ENCODE results near the gene LTB4R2. TPM values are rescaled to one million over a fixed set of nuclear protein-coding genes. Genes with fewer than 3 reads are reported as not detected.

LTB4R2 gene
- total RNA-seq, 1 donor from 2014 or later: 1.8 TPM

- no peak for DNase-seq (ENCODE audit: low spot score)
- Histone ChIP-seq H3K27me3 (no peaks in the 10 kb centered on the region), H3K79me2 (ENCODE audit: low read depth) (peaks cover under 1% of the 10 kb centered on the region), H3K9me3 (ENCODE audit: low read depth) (no peaks in the 10 kb centered on the region), H3K27ac (no peak overlapping the region), H3K4me3 (no peak overlapping the region), H3K36me3 (no peaks in the 10 kb centered on the region), H4K20me1 (ENCODE audit: low read depth) (no peaks in the 10 kb centered on the region), H3K4me1 (no peaks in the 10 kb centered on the region), H3K4me2 (no peak overlapping the region), H3K9ac (no peak overlapping the region), H2AFZ (replicated peaks) (no peak overlapping the region), H3F3A (ENCODE audit: low read depth) (no peaks in the 10 kb centered on the region)
- Mint-ChIP-seq H3K36me3 (peaks cover 2% of the 10 kb centered on the region), H3K9me3 (no peaks in the 10 kb centered on the region), H3K4me1 (peaks cover 2% of the 10 kb centered on the region), H3K27ac (no peak overlapping the region), H3K4me3 (no peak overlapping the region), H3K27me3 (ENCODE audit: insufficient read depth, low read depth) (peaks cover 2% of the 10 kb centered on the region)
- TF ChIP-seq EZH2phosphoT487 (IDR thresholded peaks at IDR 0.05): no peak
- no peak for TF ChIP-seq CTCF (IDR thresholded peaks at IDR 0.05)
- TF ChIP-seq EZH2 (IDR thresholded peaks at IDR 0.05): no peak
These were observed 32.2 kb upstream of the LTB4R2 start for GRCh38 chr14:24277606-24278321.

- no peak for DNase-seq (ENCODE audit: low spot score)
- no peaks in the 10 kb centered on the region for H4K20me1 ChIP-seq (ENCODE audit: low read depth)
- no peaks in the 10 kb centered on the region for H3K36me3 ChIP-seq
- Mint-ChIP-seq H3K9me3 (no peaks in the 10 kb centered on the region), H3K27me3 (ENCODE audit: insufficient read depth, low read depth) (peaks cover 2% of the 10 kb centered on the region), H3K27ac (peak overlapping the region; percentile 25), H3K4me1 (no peaks in the 10 kb centered on the region), H3K4me3 (no peak overlapping the region), H3K36me3 (peaks cover 2% of the 10 kb centered on the region)
- no peak overlapping the region for H2AFZ ChIP-seq (replicated peaks)
- no peaks in the 10 kb centered on the region for H3K79me2 ChIP-seq (ENCODE audit: low read depth)
- no peak overlapping the region for H3K4me3 ChIP-seq
- H3K4me2 ChIP-seq: no peak overlapping the region
- H3K9me3 ChIP-seq (ENCODE audit: low read depth): no peaks in the 10 kb centered on the region
- no peak overlapping the region for H3K27ac ChIP-seq
- H3K9ac ChIP-seq: no peak overlapping the region
- TF ChIP-seq EZH2 (IDR thresholded peaks at IDR 0.05) (no peak), EZH2phosphoT487 (IDR thresholded peaks at IDR 0.05) (no peak), CTCF (IDR thresholded peaks at IDR 0.05) (no peak)
- H3F3A ChIP-seq (ENCODE audit: low read depth): no peaks in the 10 kb centered on the region
- no peaks in the 10 kb centered on the region for H3K4me1 ChIP-seq
- no peaks in the 10 kb centered on the region for H3K27me3 ChIP-seq
These were observed 31.5 kb upstream of the LTB4R2 start for GRCh38 chr14:24278424-24278823.

GRCh38 chr14:24279301-24280186 is 30.4 kb upstream of the LTB4R2 start:
- no peak for DNase-seq (ENCODE audit: low spot score)
- no peaks in the 10 kb centered on the region for H3K36me3 Mint-ChIP-seq
- TF ChIP-seq EZH2phosphoT487 (IDR thresholded peaks at IDR 0.05) (no peak), CTCF (IDR thresholded peaks at IDR 0.05) (peak; percentile 11)
- H3K27ac ChIP-seq: no peak overlapping the region
- no peak overlapping the region for H3K9ac ChIP-seq
- no peaks in the 10 kb centered on the region for H4K20me1 ChIP-seq (ENCODE audit: low read depth)
- no peaks in the 10 kb centered on the region for H3F3A ChIP-seq (ENCODE audit: low read depth)
- H2AFZ ChIP-seq (replicated peaks): no peak overlapping the region
- no peaks in the 10 kb centered on the region for H3K4me1 Mint-ChIP-seq
- no peaks in the 10 kb centered on the region for H3K27me3 ChIP-seq
- H3K9me3 ChIP-seq (ENCODE audit: low read depth): no peaks in the 10 kb centered on the region
- H3K9me3 Mint-ChIP-seq: no peaks in the 10 kb centered on the region
- H3K4me3 Mint-ChIP-seq: no peak overlapping the region
- H3K4me3 ChIP-seq: no peak overlapping the region
- H3K27ac Mint-ChIP-seq: no peak overlapping the region
- peaks cover 2% of the 10 kb centered on the region for H3K27me3 Mint-ChIP-seq (ENCODE audit: insufficient read depth, low read depth)
- no peak overlapping the region for H3K4me2 ChIP-seq
- H3K79me2 ChIP-seq (ENCODE audit: low read depth): no peaks in the 10 kb centered on the region
- H3K36me3 ChIP-seq: no peaks in the 10 kb centered on the region
- H3K4me1 ChIP-seq: no peaks in the 10 kb centered on the region
